ENCODE results near the gene LRSAM1.

The LRSAM1 gene

DNA sequence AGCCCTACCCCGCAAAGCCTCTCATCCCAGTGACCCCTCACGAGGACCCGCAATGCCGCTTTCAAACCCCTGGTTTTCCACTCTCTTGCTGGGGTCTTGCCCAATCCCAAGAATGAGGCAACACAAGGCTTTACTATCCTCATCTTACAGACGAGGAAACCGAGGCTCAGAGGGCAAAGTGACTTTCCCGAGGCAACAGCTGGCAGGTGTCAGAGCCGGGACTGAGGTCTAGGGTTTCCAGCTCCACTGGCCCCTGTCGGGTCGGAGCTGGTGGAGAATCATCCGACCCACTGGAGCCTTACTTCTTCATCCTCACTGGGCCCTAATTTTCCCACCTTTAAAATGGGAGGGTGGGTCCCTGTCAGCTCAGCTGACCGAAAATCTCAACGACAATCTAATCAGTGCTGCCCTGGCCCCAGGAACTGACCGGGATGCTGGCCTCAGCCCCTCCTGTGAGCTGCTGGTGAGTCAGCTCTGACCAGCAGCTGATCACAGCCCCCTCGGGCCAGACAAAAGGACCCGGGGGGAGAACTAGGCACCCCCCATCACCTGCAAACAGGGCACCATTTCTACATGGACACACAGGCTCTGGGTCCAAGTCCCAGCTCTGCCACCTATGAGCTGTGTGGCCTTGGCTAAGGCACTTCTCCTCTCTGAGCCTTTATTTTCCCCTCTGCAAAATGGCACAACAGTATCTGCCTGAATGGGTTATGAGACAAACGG, 88.1 kb downstream of the LRSAM1 start:
- Histone ChIP-seq H3K4me1 (ENCODE audit: low read length) (no peaks in the 10 kb centered on the region), H3K9me3 (replicated peaks; ENCODE audit: insufficient read depth, low read length) (no peaks in the 10 kb centered on the region), H3K9ac (ENCODE audit: low read length) (no peak overlapping the region)

DNA sequence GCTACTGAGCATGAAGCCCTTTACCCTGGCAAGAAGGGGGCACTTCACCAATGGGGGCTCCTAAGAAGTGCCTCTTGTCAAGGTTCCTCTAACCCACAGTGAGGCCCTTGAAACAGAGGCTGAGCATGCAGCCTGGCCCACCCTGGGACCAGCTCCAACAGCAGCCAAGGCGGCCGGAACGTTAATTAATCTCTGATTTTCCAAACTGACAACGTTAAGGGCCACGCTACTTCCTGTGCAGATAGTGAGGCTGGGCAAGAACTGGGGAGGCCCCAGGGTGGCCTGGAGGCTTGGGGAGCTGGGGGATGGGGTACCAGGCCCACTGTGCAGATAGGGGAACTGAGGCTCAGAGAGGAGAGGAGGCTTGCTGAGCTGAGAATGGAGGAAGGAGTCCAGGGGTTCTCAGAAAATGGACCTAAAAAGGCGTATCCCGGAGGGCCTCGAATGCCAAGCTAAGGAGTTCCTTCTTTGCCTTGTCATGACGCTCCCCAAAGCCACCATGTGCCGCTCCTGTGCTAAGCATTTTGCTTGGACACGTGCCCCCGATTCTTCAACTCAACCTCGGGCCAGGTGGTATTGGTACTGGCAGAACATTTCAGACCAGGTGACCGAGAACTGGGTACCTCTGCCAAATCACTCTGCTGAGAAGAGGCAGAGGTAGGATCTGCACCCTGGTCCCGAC, 88.8 kb downstream of the LRSAM1 start:
- Histone ChIP-seq H3K9ac (ENCODE audit: low read length) (no peak overlapping the region), H3K27me3 (replicated peaks; ENCODE audit: insufficient read depth, low read length) (no peaks in the 10 kb centered on the region), H3K79me2 (ENCODE audit: low read length) (no peaks in the 10 kb centered on the region), H3K36me3 (replicated peaks; ENCODE audit: insufficient read depth, low read length) (no peaks in the 10 kb centered on the region), H3K4me1 (ENCODE audit: low read length) (no peaks in the 10 kb centered on the region), H3F3A (ENCODE audit: insufficient read depth, low read length) (no peaks in the 10 kb centered on the region), H3K4me3 (ENCODE audit: low read length) (no peak overlapping the region), H3K9me3 (replicated peaks; ENCODE audit: insufficient read depth, low read length) (no peaks in the 10 kb centered on the region), H3K27ac (ENCODE audit: low read length) (no peak overlapping the region), H2AFZ (ENCODE audit: low read length) (no peak overlapping the region), H4K20me1 (ENCODE audit: insufficient read depth, low read length) (no peaks in the 10 kb centered on the region), H3K4me2 (ENCODE audit: low read depth, low read length) (no peak overlapping the region), H3K9me2 (replicated peaks; ENCODE audit: insufficient read depth, low read length) (no peaks in the 10 kb centered on the region)
- TF ChIP-seq EZH2 (optimal IDR thresholded peaks at IDR 0.05; ENCODE audit: low read depth, low read length) = no peak
- no peak for TF ChIP-seq EZH2phosphoT487 (IDR thresholded peaks at IDR 0.05; ENCODE audit: low read length)
- TF ChIP-seq, protein P1, sequence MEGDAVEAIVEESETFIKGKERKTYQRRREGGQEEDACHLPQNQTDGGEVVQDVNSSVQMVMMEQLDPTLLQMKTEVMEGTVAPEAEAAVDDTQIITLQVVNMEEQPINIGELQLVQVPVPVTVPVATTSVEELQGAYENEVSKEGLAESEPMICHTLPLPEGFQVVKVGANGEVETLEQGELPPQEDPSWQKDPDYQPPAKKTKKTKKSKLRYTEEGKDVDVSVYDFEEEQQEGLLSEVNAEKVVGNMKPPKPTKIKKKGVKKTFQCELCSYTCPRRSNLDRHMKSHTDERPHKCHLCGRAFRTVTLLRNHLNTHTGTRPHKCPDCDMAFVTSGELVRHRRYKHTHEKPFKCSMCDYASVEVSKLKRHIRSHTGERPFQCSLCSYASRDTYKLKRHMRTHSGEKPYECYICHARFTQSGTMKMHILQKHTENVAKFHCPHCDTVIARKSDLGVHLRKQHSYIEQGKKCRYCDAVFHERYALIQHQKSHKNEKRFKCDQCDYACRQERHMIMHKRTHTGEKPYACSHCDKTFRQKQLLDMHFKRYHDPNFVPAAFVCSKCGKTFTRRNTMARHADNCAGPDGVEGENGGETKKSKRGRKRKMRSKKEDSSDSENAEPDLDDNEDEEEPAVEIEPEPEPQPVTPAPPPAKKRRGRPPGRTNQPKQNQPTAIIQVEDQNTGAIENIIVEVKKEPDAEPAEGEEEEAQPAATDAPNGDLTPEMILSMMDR (IDR thresholded peaks at IDR 0.05; ENCODE audit: low read length) = no peak
- no peak for DNase-seq

More for the DNA sequence above, 88.1 kb downstream of the LRSAM1 start:
- Histone ChIP-seq H3K36me3 (replicated peaks; ENCODE audit: insufficient read depth, low read length) (no peaks in the 10 kb centered on the region), H4K20me1 (ENCODE audit: insufficient read depth, low read length) (no peaks in the 10 kb centered on the region), H3K9me2 (replicated peaks; ENCODE audit: insufficient read depth, low read length) (no peaks in the 10 kb centered on the region), H3K79me2 (ENCODE audit: low read length) (no peaks in the 10 kb centered on the region), H3K27ac (ENCODE audit: low read length) (no peak overlapping the region), H3F3A (ENCODE audit: insufficient read depth, low read length) (no peaks in the 10 kb centered on the region), H2AFZ (ENCODE audit: low read length) (no peak overlapping the region), H3K27me3 (replicated peaks; ENCODE audit: insufficient read depth, low read length) (no peaks in the 10 kb centered on the region), H3K4me3 (ENCODE audit: low read length) (no peak overlapping the region), H3K4me2 (ENCODE audit: low read depth, low read length) (no peak overlapping the region)
- DNase-seq = no peak
- TF ChIP-seq EZH2phosphoT487 (IDR thresholded peaks at IDR 0.05; ENCODE audit: low read length) (no peak), EZH2 (optimal IDR thresholded peaks at IDR 0.05; ENCODE audit: low read depth, low read length) (no peak)
- TF ChIP-seq, protein P1 (IDR thresholded peaks at IDR 0.05; ENCODE audit: low read length) = no peak

DNA sequence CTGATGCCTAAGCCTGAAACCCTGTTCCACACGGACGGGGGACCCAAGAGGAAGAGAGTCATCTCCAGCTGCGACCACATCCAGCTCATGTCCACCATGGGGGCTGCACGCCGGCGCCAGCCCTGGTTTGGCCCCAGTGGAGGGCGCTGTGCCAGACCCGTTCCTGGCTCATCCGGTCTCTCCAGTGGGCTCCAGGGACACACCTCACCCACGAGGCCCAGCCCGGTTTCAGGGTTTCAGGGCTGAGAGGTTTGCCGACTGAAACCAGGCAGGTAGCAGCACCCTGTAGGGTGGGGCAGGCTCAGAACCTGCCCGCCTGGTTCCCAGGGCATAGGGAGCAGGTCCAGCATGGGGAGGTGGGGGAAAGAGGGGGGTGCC, 89.3 kb downstream of the LRSAM1 start:
- Histone ChIP-seq H2AFZ (ENCODE audit: low read length) (no peak overlapping the region), H3F3A (ENCODE audit: insufficient read depth, low read length) (no peaks in the 10 kb centered on the region), H3K79me2 (ENCODE audit: low read length) (no peaks in the 10 kb centered on the region), H3K4me3 (ENCODE audit: low read length) (no peak overlapping the region), H4K20me1 (ENCODE audit: insufficient read depth, low read length) (no peaks in the 10 kb centered on the region), H3K9me3 (replicated peaks; ENCODE audit: insufficient read depth, low read length) (no peaks in the 10 kb centered on the region), H3K9me2 (replicated peaks; ENCODE audit: insufficient read depth, low read length) (no peaks in the 10 kb centered on the region), H3K27ac (ENCODE audit: low read length) (no peak overlapping the region), H3K36me3 (replicated peaks; ENCODE audit: insufficient read depth, low read length) (no peaks in the 10 kb centered on the region), H3K9ac (ENCODE audit: low read length) (no peak overlapping the region), H3K4me2 (ENCODE audit: low read depth, low read length) (no peak overlapping the region), H3K27me3 (replicated peaks; ENCODE audit: insufficient read depth, low read length) (no peaks in the 10 kb centered on the region), H3K4me1 (ENCODE audit: low read length) (no peaks in the 10 kb centered on the region)
- no peak for TF ChIP-seq EZH2phosphoT487 (IDR thresholded peaks at IDR 0.05; ENCODE audit: low read length)
- no peak for TF ChIP-seq EZH2 (optimal IDR thresholded peaks at IDR 0.05; ENCODE audit: low read depth, low read length)
- TF ChIP-seq, protein P1 (IDR thresholded peaks at IDR 0.05; ENCODE audit: low read length) = no peak
- no peak for DNase-seq

All from MM.1S (cell line).